Activated CD4-positive, alpha-beta T cell treated with anti-CD3 and anti-CD28 coated beads for 24 hours (primary cell): ENCODE measurements around the gene FLVCR1.

ENCODE experiments used
- DNase-seq, 2 donors: peaks; one replicate each; pipeline ENCODE4 v3.0.0-alpha.2; 2020; ENCODE audit warnings: low read depth in 2 of 2

Gene FLVCR1

DNA sequence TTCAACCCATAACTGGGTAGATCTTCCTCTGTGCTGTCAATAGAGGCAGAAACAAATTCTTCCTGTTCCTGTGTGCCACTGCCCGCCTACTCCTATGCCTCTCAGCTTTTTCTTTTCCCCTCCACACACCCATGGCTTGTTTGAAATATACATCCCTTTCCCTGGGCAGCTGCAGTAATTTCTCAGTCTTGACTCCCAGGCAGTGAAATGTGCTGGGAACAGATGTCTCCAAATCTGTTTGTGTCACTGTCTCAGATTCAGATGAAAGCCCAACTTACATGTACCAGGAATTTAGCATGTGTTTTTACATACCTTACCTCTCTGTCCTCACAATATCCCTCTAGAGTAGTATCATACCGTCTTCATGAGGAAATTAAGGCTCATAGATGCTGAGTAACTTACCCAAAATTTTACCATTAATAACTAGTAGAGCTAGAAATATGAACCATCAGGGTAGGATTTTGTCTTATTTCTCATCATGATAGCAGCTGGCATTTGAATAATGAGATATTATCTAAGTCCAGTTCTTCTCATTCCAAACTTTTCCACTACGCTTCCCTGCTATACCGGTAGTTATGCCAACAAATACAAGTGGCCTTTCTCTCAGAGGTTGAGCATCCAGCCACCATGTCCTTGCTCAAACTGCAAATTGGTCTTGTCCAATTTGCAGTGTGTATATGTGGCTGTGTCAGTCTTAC lies 87.5 kb downstream of the FLVCR1 start:
- no peak for DNase-seq

DNA sequence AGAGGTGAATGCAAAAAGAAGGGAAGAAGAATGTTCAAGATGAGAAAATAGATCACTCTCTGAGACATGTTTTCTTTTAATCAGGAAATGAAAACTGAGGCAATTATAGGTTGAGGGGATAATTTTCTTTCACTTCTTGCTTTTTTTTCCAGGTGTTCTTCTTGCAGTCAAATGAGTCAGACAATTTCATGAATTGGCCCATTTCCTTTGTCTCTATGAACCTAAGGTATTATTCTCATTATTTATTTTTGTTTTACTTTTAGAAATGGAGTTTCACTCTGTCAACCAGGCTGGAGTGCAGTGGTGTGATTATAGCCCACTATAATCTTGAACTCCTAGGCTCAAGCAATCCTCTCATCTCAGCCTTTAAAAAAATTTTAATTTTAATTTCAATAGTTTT lies 88.8 kb downstream of the FLVCR1 start:
- DNase-seq: no peak
